Heart right ventricle (tissue), 16 donors: ENCODE measurements around the gene TNFSF10. TPM values are rescaled to one million over a fixed set of nuclear protein-coding genes. Genes with fewer than 3 reads are reported as not detected.

ENCODE experiments used
- ATAC-seq, 8 donors: fragments of 200-7000 bp; cut with Tn5 transposase; one replicate each; pipeline ENCODE4 v1.9.1; 2020; ENCODE audit warnings: mild to moderate bottlenecking in 8 of 8, moderate library complexity in 8 of 8, moderate number of reproducible peaks in 1 of 8
- DNase-seq, 2 donors: peaks; one replicate each; pipeline ENCODE4 v3.0.0-alpha.2; 2020
- H3K27ac ChIP-seq, 10 donors: fragments of 200-600 bp; sonication (generic) in 2 of 10; one replicate each; pipeline versions ENCODE4 v1.5.0 to v1.8.0; 2020 to 2022; ENCODE audit warnings: mild to moderate bottlenecking in 3 of 10
- H3K27me3 ChIP-seq, 7 donors: fragments of 200-600 bp; one replicate each; pipeline ENCODE4 v1.8.0; 2021 to 2022; ENCODE audit warnings: mild to moderate bottlenecking in 2 of 7
- H3K36me3 ChIP-seq, 9 donors: fragments of 200-600 bp; sonication (generic) in 1 of 9; one replicate each; pipeline versions ENCODE4 v1.5.0 to v1.8.0; 2020 to 2022; ENCODE audit warnings: mild to moderate bottlenecking in 2 of 9
- H3K4me1 ChIP-seq, 9 donors: fragments of 200-600 bp; sonication (generic) in 1 of 9; one replicate each; pipeline versions ENCODE4 v1.5.0 to v1.8.0; 2020 to 2022; ENCODE audit warnings: mild to moderate bottlenecking in 4 of 9
- H3K4me3 ChIP-seq, 10 donors: fragments of 200-600 bp; sonication (generic) in 2 of 10; one replicate each; pipeline versions ENCODE4 v1.5.0 to v1.8.0; 2020 to 2022; ENCODE audit warnings: mild to moderate bottlenecking in 7 of 10, moderate library complexity in 2 of 10
- H3K9me3 ChIP-seq, 11 donors: fragments of 200-600 bp in 10 of 11; sonication (generic) in 2 of 11; one replicate each; pipeline versions ENCODE4 v1.5.0 to v1.8.0; 2013 to 2022; ENCODE audit warnings: mild to moderate bottlenecking in 2 of 11, control low read depth in 1 of 11, moderate library complexity in 1 of 11
- CTCF ChIP-seq, 9 donors: fragments of 200-600 bp; sonication (generic) in 2 of 9; IDR thresholded peaks; one replicate each; pipeline versions ENCODE4 v1.5.0 to v1.8.0; 2021 to 2022; ENCODE audit warnings: antibody characterized with exemption in 9 of 9, mild to moderate bottlenecking in 5 of 9, moderate library complexity in 1 of 9
- WGBS, 2 donors: extraction: QIAGEN DNeasy Blood & Tissue Kit; methylation state at CpG; one replicate each; pipeline ENCODE4 v1.1.7; 2013; ENCODE audit warnings: inconsistent platforms in 1 of 2; 5-methylcytosine and 5-hydroxymethylcytosine counted together
- intact Hi-C, 10 donors: fragments of 100-400 bp; cut with DNase I; formaldehyde crosslinking; loops; one replicate each; pipeline versions ENCODE4 v1.11.1 to v1.14.2; 2022
- polyA plus RNA-seq, 2 donors: library from polyadenylated mRNA; stranded (reverse); fragments of 200-250 nt; gene quantifications; one replicate each; pipeline ENCODE4 v1.2.3, GENCODE V29; 2013
- total RNA-seq, 10 donors: library from RNA; stranded (reverse); fragmentation: NEBNext Ultra II Directional in 3 of 10; extraction: Animal tissue kit (Norgen Biotek cat#: 25700) in 3 of 10; gene quantifications; one replicate each; pipeline versions ENCODE4 v1.2.1 to v1.2.4, GENCODE V29; 2021 to 2023
- donor health status: Arrhythmogenic right ventricular cardiomyopathy.
- donor health status: ischemic (EF 13 %, LVEDD 7.1; RV severe dilation, severe dysfunction).
- donor health status: healthy with polysubstance abuse.
- donor health status: DM: no; HTN: yes; CAD: no.
- donor health status: DM: no; HTN: no; CAD: no.
- donor health status: ischemic (EF 25% LVEDD 6.9; RV normal size, moderate dysfunction).
- donor health status: ischemic (EF 25% LVEDD 5.7; RV mildly dilated, moderate dysfunction).
- donor health status: healthy.
- donor health status: DM: yes; HTN: yes; CAD: no.
- donor health status: Ischemic cardiomyopathy.
- donor health status: ischemic (EF 35%, LVEDD 5.7; RV mildly dilated, moderate dysfunction).
- donor health status: nonischemic (EF 11% LVEDD 7.7; RV severe dilation, severe dysfunction).
- donor health status: DM: yes; HTN: yes; CAD: no.
- donor health status: PGD.
- donor health status: ischemic (EF 29% LVEDD 5.4; RV normal size, mild dysfunction).
- donor health status: nonischemic (EF 23%, LVEDD 6.1; RV moderate dilation, normal function).

The TNFSF10 gene
- total and polyA plus RNA-seq, 12 donors, result 4.7 to 51.5 (median 17.5) TPM

DNA sequence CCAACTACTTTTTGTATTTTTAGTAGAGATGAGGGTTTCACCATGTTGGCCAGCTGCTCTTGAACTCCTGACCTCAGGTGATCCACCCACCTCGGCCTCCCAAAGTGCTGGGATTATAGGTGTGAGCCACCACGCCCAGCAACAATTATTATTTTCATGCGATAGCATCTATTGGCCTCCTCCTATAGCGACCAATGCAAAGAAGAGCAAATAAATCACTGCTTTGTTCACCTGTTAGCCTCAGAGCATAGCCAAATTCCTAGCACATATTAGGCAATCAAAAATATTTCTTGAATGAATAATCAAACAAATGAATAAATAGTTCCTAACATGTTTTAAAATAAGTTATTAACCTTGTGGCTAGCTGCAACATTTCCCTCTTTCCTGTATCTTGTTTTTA, 36.8 kb upstream of the TNFSF10 start:
- Histone ChIP-seq H3K4me3 (no peak overlapping the region), H3K4me1 (peaks cover 0 to 74% (median 22%) of the 10 kb centered on the region in 9 donors), H3K36me3 (no peaks in the 10 kb centered on the region), H3K9me3 (no peaks in the 10 kb centered on the region), H3K27ac (peak overlapping the region in 1 of 10 donors; percentile 17), H3K27me3 (no peaks in the 10 kb centered on the region)
- intact Hi-C loops, result no loop called here
- DNase-seq, result no peak
- WGBS, 2 donors, result 94 to 96% methylated on average over 4 of the region's 4 CpGs
- no peak for TF ChIP-seq CTCF (IDR thresholded peaks at IDR 0.05)
- no peak for ATAC-seq

DNA sequence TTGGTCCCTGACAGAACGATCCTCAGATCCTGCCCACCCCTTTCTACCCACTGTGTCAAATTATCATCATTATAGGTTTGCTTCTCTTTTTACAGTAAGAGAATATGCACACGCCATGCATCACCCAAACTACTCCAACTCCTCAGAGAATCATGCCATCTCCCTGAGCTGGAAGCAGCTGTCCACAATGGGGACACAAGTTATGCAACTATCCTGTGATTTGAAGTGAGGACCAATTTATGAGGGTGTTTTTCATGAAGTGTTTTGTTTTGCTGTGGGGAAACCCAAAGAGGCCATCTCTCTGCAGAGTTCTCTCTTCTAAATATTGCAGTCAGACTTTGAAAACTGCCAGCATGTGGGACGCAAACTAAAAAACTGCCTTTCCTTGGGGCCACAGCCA, 35.8 kb upstream of the TNFSF10 start:
- peak overlapping the region in 1 of 10 donors; percentile 17 for H3K27ac ChIP-seq
- peak in 1 of 8 donors; percentile 18 for ATAC-seq
- peaks cover 0 to 64% (median 19%) of the 10 kb centered on the region in 9 donors for H3K4me1 ChIP-seq

GRCh38 chr3:172557515-172558220, 34.4 kb upstream of the TNFSF10 start:
- peak overlapping the region in 6 of 10 donors; percentile 10 to 64 (median 26) for H3K27ac ChIP-seq
- peak in 6 of 8 donors; percentile 46 to 76 (median 64) for ATAC-seq

More for the DNA sequence above, 35.8 kb upstream of the TNFSF10 start:
- no peak for TF ChIP-seq CTCF (IDR thresholded peaks at IDR 0.05)
- DNase-seq, result no peak
- intact Hi-C loops, result no loop called here
- no peaks in the 10 kb centered on the region for H3K36me3 ChIP-seq
- 88 to 91% methylated on average over 3 of the region's 3 CpGs for WGBS, 2 donors
- no peaks in the 10 kb centered on the region for H3K27me3 ChIP-seq
- H3K9me3 ChIP-seq, result no peaks in the 10 kb centered on the region
- H3K4me3 ChIP-seq, result no peak overlapping the region

More at GRCh38 chr3:172557515-172558220, 34.4 kb upstream of the TNFSF10 start:
- intact Hi-C loops, result no loop called here
- DNase-seq, result no peak
- Histone ChIP-seq H3K4me3 (no peak overlapping the region), H3K9me3 (no peaks in the 10 kb centered on the region), H3K27me3 (no peaks in the 10 kb centered on the region), H3K4me1 (peaks cover 0 to 50% (median 8%) of the 10 kb centered on the region in 9 donors), H3K36me3 (no peaks in the 10 kb centered on the region)
- TF ChIP-seq CTCF (IDR thresholded peaks at IDR 0.05), result no peak
- 35 to 51% methylated on average over 3 of the region's 3 CpGs for WGBS, 2 donors
